Heart left ventricle (tissue), 13 donors: Measurements from ENCODE around the gene SLIT1.

Experiments used
- POLR2A ChIP-seq, 2 donors: fragments of 450-650 bp; IDR thresholded peaks; one replicate each; pipeline ENCODE4 v1.6.1; 2017; ENCODE audit warnings: antibody characterized with exemption in 2 of 2, mild to moderate bottlenecking in 2 of 2, moderate library complexity in 2 of 2
- TF ChIP-seq, protein P1 (sequence below), 12 donors: fragments of 200-600 bp; sonication (generic) in 4 of 12; IDR thresholded peaks; one replicate each; pipeline versions ENCODE4 v1.5.0 to v1.8.0; 2018 to 2022; ENCODE audit warnings: antibody characterized with exemption in 12 of 12, mild to moderate bottlenecking in 5 of 12
- donor health status: ischemic (EF 13 %, LVEDD 7.1; RV severe dilation, severe dysfunction).
- donor health status: DM: no; HTN: yes; CAD: no.
- donor health status: DM: no; HTN: no; CAD: no.
- donor health status: ischemic (EF 25% LVEDD 6.9; RV normal size, moderate dysfunction).
- donor health status: ischemic (EF 25% LVEDD 5.7; RV mildly dilated, moderate dysfunction).
- donor health status: ischemic (EF 35%, LVEDD 5.7; RV mildly dilated, moderate dysfunction).
- donor health status: nonischemic (EF 11% LVEDD 7.7; RV severe dilation, severe dysfunction).
- donor health status: DM: yes; HTN: yes; CAD: no.
- donor health status: PGD.
- donor health status: ischemic (EF 29% LVEDD 5.4; RV normal size, mild dysfunction).
- donor health status: nonischemic (EF 23%, LVEDD 6.1; RV moderate dilation, normal function).

DNA sequence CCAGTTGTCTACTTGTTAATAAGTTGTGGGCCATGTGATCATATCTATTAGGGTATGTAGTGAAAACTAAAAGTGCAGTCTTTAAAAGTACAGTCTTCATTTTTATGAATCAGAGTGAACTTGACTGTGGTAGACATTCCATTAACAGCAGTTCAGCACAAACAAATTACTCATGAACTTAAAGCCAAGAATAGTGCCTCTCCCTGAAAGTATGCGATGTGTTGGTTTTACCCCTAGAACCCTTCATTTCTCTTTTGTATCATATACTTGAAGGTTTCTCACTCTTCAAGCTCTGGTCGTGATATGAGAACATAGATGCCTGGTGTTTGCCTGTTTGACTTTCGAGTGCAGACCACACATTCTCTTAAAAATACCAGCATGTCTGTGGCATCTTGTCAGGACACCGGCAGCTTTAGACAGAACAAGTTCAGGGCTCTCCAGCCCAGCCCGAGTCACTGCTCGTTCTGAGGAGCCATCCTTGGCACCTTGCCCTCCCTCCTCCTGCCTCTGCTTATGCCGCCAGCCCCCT, 194.4 kb downstream of the SLIT1 start:
- TF ChIP-seq POLR2A (IDR thresholded peaks at IDR 0.05): no peak
- TF ChIP-seq, protein P1, sequence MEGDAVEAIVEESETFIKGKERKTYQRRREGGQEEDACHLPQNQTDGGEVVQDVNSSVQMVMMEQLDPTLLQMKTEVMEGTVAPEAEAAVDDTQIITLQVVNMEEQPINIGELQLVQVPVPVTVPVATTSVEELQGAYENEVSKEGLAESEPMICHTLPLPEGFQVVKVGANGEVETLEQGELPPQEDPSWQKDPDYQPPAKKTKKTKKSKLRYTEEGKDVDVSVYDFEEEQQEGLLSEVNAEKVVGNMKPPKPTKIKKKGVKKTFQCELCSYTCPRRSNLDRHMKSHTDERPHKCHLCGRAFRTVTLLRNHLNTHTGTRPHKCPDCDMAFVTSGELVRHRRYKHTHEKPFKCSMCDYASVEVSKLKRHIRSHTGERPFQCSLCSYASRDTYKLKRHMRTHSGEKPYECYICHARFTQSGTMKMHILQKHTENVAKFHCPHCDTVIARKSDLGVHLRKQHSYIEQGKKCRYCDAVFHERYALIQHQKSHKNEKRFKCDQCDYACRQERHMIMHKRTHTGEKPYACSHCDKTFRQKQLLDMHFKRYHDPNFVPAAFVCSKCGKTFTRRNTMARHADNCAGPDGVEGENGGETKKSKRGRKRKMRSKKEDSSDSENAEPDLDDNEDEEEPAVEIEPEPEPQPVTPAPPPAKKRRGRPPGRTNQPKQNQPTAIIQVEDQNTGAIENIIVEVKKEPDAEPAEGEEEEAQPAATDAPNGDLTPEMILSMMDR (IDR thresholded peaks at IDR 0.05): no peak
